ENCODE data around the gene EBP.

EBP gene

GRCh38 chrX:48498374-48498809, 23.2 kb upstream of the EBP start:
- no peak overlapping the region for H3K27ac ChIP-seq (replicated peaks)
- H3K4me3 ChIP-seq (replicated peaks; ENCODE audit: insufficient read depth, low read length) = no peak overlapping the region
- no peak for DNase-seq (ENCODE audit: low read depth in 1 of 2, low spot score in 1 of 2)
- TF ChIP-seq SPI1 (IDR thresholded peaks at IDR 0.05; ENCODE audit: borderline replicate concordance, low read depth) (no peak), POLR2AphosphoS5 (IDR thresholded peaks at IDR 0.05; ENCODE audit: low read depth) (no peak), GABPA (IDR thresholded peaks at IDR 0.05; ENCODE audit: low read depth) (no peak)
- TF ChIP-seq, protein P1, sequence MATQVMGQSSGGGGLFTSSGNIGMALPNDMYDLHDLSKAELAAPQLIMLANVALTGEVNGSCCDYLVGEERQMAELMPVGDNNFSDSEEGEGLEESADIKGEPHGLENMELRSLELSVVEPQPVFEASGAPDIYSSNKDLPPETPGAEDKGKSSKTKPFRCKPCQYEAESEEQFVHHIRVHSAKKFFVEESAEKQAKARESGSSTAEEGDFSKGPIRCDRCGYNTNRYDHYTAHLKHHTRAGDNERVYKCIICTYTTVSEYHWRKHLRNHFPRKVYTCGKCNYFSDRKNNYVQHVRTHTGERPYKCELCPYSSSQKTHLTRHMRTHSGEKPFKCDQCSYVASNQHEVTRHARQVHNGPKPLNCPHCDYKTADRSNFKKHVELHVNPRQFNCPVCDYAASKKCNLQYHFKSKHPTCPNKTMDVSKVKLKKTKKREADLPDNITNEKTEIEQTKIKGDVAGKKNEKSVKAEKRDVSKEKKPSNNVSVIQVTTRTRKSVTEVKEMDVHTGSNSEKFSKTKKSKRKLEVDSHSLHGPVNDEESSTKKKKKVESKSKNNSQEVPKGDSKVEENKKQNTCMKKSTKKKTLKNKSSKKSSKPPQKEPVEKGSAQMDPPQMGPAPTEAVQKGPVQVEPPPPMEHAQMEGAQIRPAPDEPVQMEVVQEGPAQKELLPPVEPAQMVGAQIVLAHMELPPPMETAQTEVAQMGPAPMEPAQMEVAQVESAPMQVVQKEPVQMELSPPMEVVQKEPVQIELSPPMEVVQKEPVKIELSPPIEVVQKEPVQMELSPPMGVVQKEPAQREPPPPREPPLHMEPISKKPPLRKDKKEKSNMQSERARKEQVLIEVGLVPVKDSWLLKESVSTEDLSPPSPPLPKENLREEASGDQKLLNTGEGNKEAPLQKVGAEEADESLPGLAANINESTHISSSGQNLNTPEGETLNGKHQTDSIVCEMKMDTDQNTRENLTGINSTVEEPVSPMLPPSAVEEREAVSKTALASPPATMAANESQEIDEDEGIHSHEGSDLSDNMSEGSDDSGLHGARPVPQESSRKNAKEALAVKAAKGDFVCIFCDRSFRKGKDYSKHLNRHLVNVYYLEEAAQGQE (IDR thresholded peaks at IDR 0.05; ENCODE audit: insufficient replicate concordance, low read depth) = no peak
- TF ChIP-seq, protein P2, sequence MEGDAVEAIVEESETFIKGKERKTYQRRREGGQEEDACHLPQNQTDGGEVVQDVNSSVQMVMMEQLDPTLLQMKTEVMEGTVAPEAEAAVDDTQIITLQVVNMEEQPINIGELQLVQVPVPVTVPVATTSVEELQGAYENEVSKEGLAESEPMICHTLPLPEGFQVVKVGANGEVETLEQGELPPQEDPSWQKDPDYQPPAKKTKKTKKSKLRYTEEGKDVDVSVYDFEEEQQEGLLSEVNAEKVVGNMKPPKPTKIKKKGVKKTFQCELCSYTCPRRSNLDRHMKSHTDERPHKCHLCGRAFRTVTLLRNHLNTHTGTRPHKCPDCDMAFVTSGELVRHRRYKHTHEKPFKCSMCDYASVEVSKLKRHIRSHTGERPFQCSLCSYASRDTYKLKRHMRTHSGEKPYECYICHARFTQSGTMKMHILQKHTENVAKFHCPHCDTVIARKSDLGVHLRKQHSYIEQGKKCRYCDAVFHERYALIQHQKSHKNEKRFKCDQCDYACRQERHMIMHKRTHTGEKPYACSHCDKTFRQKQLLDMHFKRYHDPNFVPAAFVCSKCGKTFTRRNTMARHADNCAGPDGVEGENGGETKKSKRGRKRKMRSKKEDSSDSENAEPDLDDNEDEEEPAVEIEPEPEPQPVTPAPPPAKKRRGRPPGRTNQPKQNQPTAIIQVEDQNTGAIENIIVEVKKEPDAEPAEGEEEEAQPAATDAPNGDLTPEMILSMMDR (IDR thresholded peaks at IDR 0.05; ENCODE audit: insufficient read depth, low read length) = no peak
- H3K27me3 ChIP-seq (ENCODE audit: insufficient read depth, poor library complexity, severe bottlenecking) = no peaks in the 10 kb centered on the region

DNA sequence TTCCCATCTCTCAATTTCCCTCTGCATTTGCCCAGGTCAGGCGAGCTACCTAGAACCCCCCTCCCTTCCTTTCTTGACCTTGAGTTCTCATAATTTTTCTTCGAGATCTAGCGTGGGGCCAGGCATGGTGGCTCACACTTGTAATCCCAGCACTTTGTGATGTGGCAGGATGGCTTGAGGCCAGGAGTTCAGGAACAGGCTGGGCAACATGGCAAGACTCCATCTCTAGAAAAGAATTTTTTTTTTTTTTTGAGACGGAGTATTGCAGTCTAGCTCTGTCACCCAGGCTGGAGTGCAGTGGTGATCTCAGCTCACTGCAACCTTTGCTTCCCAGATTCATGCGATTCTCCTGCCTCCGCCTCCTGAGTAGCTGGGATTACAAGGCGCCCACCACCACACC, 17.3 kb upstream of the EBP start:
- no peak for DNase-seq (ENCODE audit: low read depth in 1 of 2, low spot score in 1 of 2)
- H3K27ac ChIP-seq (replicated peaks) = no peak overlapping the region
- no peak overlapping the region for H3K4me3 ChIP-seq (replicated peaks; ENCODE audit: insufficient read depth, low read length)
- H3K27me3 ChIP-seq (ENCODE audit: insufficient read depth, poor library complexity, severe bottlenecking) = no peaks in the 10 kb centered on the region
- no peak for TF ChIP-seq SPI1 (IDR thresholded peaks at IDR 0.05; ENCODE audit: borderline replicate concordance, low read depth)
- no peak for TF ChIP-seq POLR2AphosphoS5 (IDR thresholded peaks at IDR 0.05; ENCODE audit: low read depth)
- TF ChIP-seq, protein P2 (IDR thresholded peaks at IDR 0.05; ENCODE audit: insufficient read depth, low read length) = no peak
- TF ChIP-seq, protein P1 (IDR thresholded peaks at IDR 0.05; ENCODE audit: insufficient replicate concordance, low read depth) = no peak
- no peak for TF ChIP-seq GABPA (IDR thresholded peaks at IDR 0.05; ENCODE audit: low read depth)

DNA sequence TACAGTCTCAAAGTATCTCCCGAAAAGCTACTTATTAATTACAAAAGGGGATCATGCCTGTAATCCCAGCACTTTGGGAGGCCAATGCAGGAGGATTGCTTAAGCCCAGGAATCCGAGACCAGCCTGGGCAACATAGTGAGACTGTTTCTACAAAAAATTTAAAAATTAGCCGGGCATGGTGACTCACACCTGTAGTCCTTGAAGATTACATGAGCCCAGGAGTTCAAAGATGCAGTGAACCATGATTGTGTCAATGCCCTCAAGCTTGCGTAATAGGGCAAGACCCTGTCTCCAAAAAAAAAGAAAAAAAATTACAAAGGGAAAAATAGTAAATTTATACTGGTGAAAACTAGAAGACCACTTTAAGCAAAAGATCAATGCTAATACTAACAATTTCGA, 16.1 kb upstream of the EBP start:
- Histone ChIP-seq H3K27me3 (ENCODE audit: insufficient read depth, poor library complexity, severe bottlenecking) (no peaks in the 10 kb centered on the region), H3K27ac (replicated peaks) (no peak overlapping the region), H3K4me3 (replicated peaks; ENCODE audit: insufficient read depth, low read length) (no peak overlapping the region)
- no peak for TF ChIP-seq GABPA (IDR thresholded peaks at IDR 0.05; ENCODE audit: low read depth)
- TF ChIP-seq, protein P1 (IDR thresholded peaks at IDR 0.05; ENCODE audit: insufficient replicate concordance, low read depth) = no peak
- TF ChIP-seq, protein P2 (IDR thresholded peaks at IDR 0.05; ENCODE audit: insufficient read depth, low read length) = no peak
- DNase-seq (ENCODE audit: low read depth in 1 of 2, low spot score in 1 of 2) = no peak

Measured in HL-60 (cell line).